Epithelial cell of prostate (primary cell): ENCODE measurements around the gene CDKAL1.
A peak's percentile ranks its signal among the peaks of the same experiment; 100 is the strongest.

ENCODE experiments used
- DNase-seq: peaks from one replicate; pipeline ENCODE4 v3.0.0-alpha.2; 2011; ENCODE audit warnings: low read depth, low spot score
- H3K27ac ChIP-seq: fragments of 450-650 bp; 2 replicates; pipeline ENCODE4 v1.5.1; 2017; ENCODE audit warnings: mild to moderate bottlenecking

The CDKAL1 gene

GRCh38 chr6:20965276-20965675 lies 431.0 kb downstream of the CDKAL1 start:
- no peak overlapping the region for H3K27ac ChIP-seq
- no peak for DNase-seq

GRCh38 chr6:20965915-20966314 lies 431.7 kb downstream of the CDKAL1 start:
- DNase-seq, result no peak
- no peak overlapping the region for H3K27ac ChIP-seq

GRCh38 chr6:20969551-20969950 lies 435.3 kb downstream of the CDKAL1 start:
- peak overlapping the region; percentile 45 for H3K27ac ChIP-seq
- DNase-seq, result peak; percentile 33

- no peak overlapping the region for H3K27ac ChIP-seq
- no peak for DNase-seq
Measured at GRCh38 chr6:20976391-20976918, 442.2 kb downstream of the CDKAL1 start.

GRCh38 chr6:20978151-20978614 lies 443.9 kb downstream of the CDKAL1 start:
- DNase-seq, result no peak
- H3K27ac ChIP-seq, result no peak overlapping the region

GRCh38 chr6:20979076-20979475 lies 444.8 kb downstream of the CDKAL1 start:
- no peak for DNase-seq
- no peak overlapping the region for H3K27ac ChIP-seq

GRCh38 chr6:20983961-20984360 lies 449.7 kb downstream of the CDKAL1 start:
- DNase-seq, result no peak
- no peak overlapping the region for H3K27ac ChIP-seq

GRCh38 chr6:20985821-20986220 lies 451.6 kb downstream of the CDKAL1 start:
- no peak for DNase-seq
- no peak overlapping the region for H3K27ac ChIP-seq

- H3K27ac ChIP-seq, result no peak overlapping the region
- DNase-seq, result no peak
Measured at GRCh38 chr6:20991910-20992309, 457.7 kb downstream of the CDKAL1 start.

GRCh38 chr6:20996099-20996498 lies 461.8 kb downstream of the CDKAL1 start:
- no peak overlapping the region for H3K27ac ChIP-seq
- DNase-seq, result no peak

GRCh38 chr6:20997143-20997769 lies 463.0 kb downstream of the CDKAL1 start:
- H3K27ac ChIP-seq, result no peak overlapping the region
- no peak for DNase-seq

- no peak for DNase-seq
- H3K27ac ChIP-seq, result no peak overlapping the region
Measured at GRCh38 chr6:20997770-20998147, 463.5 kb downstream of the CDKAL1 start.

- H3K27ac ChIP-seq, result no peak overlapping the region
- no peak for DNase-seq
Measured at GRCh38 chr6:20998748-20999448, 464.6 kb downstream of the CDKAL1 start.

- no peak for DNase-seq
- no peak overlapping the region for H3K27ac ChIP-seq
Measured at GRCh38 chr6:21000331-21000801, 466.1 kb downstream of the CDKAL1 start.

- H3K27ac ChIP-seq, result peak overlapping the region; percentile 11
- no peak for DNase-seq
Measured at GRCh38 chr6:21001736-21002135, 467.5 kb downstream of the CDKAL1 start.

GRCh38 chr6:21003780-21004541 lies 469.7 kb downstream of the CDKAL1 start:
- H3K27ac ChIP-seq, result peak overlapping the region; percentile 92
- DNase-seq, result no peak

- peak; percentile 74 for DNase-seq
- H3K27ac ChIP-seq, result peak overlapping the region; percentile 92
Measured at GRCh38 chr6:21005816-21006570, 471.7 kb downstream of the CDKAL1 start.

- DNase-seq, result no peak
Measured at GRCh38 chr6:21019614-21020013, 485.4 kb downstream of the CDKAL1 start.

GRCh38 chr6:21022343-21023107 lies 488.3 kb downstream of the CDKAL1 start:
- peak; percentile 99 for DNase-seq

More at GRCh38 chr6:21019614-21020013, 485.4 kb downstream of the CDKAL1 start:
- no peak overlapping the region for H3K27ac ChIP-seq

More at GRCh38 chr6:21022343-21023107, 488.3 kb downstream of the CDKAL1 start:
- peak overlapping the region; percentile 99 for H3K27ac ChIP-seq
